H1 (cell line): ENCODE measurements around the gene RNF44.

Experiments
- EZH2 ChIP-seq: fragments of 200-600 bp; sonication (generic); IDR thresholded peaks from 2 replicates; pipeline ENCODE4 v1.7.1; 2012; ENCODE audit warnings: low read depth, mild to moderate bottlenecking, moderate library complexity, low read length, inconsistent platforms; ENCODE audit not compliant: severe bottlenecking
- GTF2F1 ChIP-seq: IDR thresholded peaks from 2 replicates; pipeline ENCODE4 v1.6.1; 2012; ENCODE audit warnings: low read depth, low read length, improper control_type of control experiment, borderline replicate concordance

GRCh38 chr5:176481711-176482110, 55.5 kb downstream of the RNF44 start:
- no peak for TF ChIP-seq EZH2
- no peak for TF ChIP-seq GTF2F1
